ENCODE data around the gene CCDC70. TPM values are rescaled to one million over a fixed set of nuclear protein-coding genes. Genes with fewer than 3 reads are reported as not detected.
A peak's percentile ranks its signal among the peaks of the same experiment; 100 is the strongest.
"Not testable (repeated sequence)": the region's sequence is repeated elsewhere in the genome, so short reads cannot be mapped to it uniquely, and the experiment has no call there.

CCDC70 gene
- total and polyA plus RNA-seq, 9 donors: not detected

DNA sequence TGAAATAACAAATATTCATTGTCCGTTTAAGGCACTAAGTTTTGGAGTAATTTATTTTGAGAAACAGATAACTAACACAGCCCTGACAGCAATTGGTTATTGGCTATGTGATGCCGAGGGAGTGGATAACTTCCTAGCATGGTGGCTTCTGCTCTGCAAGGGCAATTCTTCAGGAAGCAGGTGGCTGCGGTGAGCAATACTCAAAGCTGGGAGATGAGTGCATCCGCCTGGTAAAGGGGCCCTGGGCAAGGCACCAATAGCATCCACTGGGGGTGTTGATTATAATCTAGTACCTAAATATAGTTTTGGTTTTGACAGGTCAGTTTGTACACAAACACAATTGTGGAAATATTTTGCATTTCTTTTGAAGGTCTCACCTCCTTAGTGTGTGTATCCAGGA, 41.0 kb downstream of the CCDC70 start:
- H3K4me3 ChIP-seq (ENCODE audit: low read length): no peak overlapping the region
- 60% methylated on average over 2 of the region's 4 CpGs for WGBS (ENCODE audit: insufficient coverage)
- H3K4me1 ChIP-seq (ENCODE audit: control insufficient read depth, insufficient read depth, low read length): no peaks in the 10 kb centered on the region
- no peaks in the 10 kb centered on the region for H3K27me3 ChIP-seq (ENCODE audit: control insufficient read depth, insufficient read depth, low read length)
- no peaks in the 10 kb centered on the region for H3K9me3 ChIP-seq (replicated peaks; ENCODE audit: control insufficient read depth, low read depth, low read length)
- no peak overlapping the region for H3K27ac ChIP-seq (ENCODE audit: low read length)
- DNase-seq: no peak
- no peaks in the 10 kb centered on the region for H3K36me3 ChIP-seq (ENCODE audit: control insufficient read depth, insufficient read depth, low read length)

DNA sequence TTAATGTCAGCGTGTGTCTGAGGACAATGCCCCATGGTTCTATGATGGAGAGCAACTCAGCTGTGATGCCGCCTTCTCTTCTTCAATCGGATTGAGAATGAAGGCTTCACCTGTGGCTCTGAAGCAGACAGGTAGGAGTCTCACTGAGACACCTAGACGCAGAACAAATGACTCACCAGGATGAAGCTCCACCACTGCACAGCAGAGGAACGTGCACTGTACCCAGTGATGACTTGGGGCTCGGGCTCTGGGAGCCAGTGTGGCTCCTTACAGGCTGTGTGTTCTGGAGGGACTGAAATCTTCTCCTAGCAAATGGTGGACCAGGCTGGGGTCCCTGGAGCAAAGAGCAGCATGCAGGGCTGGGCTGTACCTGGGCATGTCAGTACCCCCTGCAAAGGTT, 44.0 kb downstream of the CCDC70 start:
- no peaks in the 10 kb centered on the region for H3K9me3 ChIP-seq (replicated peaks; ENCODE audit: control insufficient read depth, low read depth, low read length)
- 74% methylated on average over 3 of the region's 6 CpGs for WGBS (ENCODE audit: insufficient coverage)
- H3K36me3 ChIP-seq (ENCODE audit: control insufficient read depth, insufficient read depth, low read length): no peaks in the 10 kb centered on the region
- H3K27me3 ChIP-seq (ENCODE audit: control insufficient read depth, insufficient read depth, low read length): no peaks in the 10 kb centered on the region
- no peaks in the 10 kb centered on the region for H3K4me1 ChIP-seq (ENCODE audit: control insufficient read depth, insufficient read depth, low read length)
- H3K4me3 ChIP-seq (ENCODE audit: low read length): no peak overlapping the region
- no peak overlapping the region for H3K27ac ChIP-seq (ENCODE audit: low read length)
- DNase-seq: no peak

DNA sequence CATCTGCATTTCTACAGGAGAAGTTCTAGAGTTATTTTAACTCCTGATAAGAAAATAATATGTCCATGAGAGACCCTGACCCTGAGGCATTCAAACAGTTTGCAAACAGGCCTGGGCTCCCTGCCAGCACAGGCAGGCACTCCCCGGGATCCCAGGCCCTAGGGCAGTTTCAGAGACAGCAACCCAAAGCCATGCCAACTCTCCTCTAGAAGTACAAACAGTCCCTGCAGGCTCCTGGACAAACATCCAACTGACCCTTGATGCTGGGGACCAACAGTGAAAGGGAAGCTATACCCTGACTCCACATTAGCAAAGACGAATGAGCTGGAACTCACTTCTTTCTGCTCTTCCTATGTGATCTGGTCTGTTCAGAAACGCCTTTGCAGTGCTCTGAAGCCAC, 44.8 kb downstream of the CCDC70 start:
- no peaks in the 10 kb centered on the region for H3K27me3 ChIP-seq (ENCODE audit: control insufficient read depth, insufficient read depth, low read length)
- no peak overlapping the region for H3K27ac ChIP-seq (ENCODE audit: low read length)
- no peaks in the 10 kb centered on the region for H3K9me3 ChIP-seq (replicated peaks; ENCODE audit: control insufficient read depth, low read depth, low read length)
- no peak overlapping the region for H3K4me3 ChIP-seq (ENCODE audit: low read length)
- H3K36me3 ChIP-seq (ENCODE audit: control insufficient read depth, insufficient read depth, low read length): no peaks in the 10 kb centered on the region
- no peaks in the 10 kb centered on the region for H3K4me1 ChIP-seq (ENCODE audit: control insufficient read depth, insufficient read depth, low read length)
- no peak for DNase-seq
- WGBS (ENCODE audit: insufficient coverage): 54% methylated on average over 3 of the region's 3 CpGs

DNA sequence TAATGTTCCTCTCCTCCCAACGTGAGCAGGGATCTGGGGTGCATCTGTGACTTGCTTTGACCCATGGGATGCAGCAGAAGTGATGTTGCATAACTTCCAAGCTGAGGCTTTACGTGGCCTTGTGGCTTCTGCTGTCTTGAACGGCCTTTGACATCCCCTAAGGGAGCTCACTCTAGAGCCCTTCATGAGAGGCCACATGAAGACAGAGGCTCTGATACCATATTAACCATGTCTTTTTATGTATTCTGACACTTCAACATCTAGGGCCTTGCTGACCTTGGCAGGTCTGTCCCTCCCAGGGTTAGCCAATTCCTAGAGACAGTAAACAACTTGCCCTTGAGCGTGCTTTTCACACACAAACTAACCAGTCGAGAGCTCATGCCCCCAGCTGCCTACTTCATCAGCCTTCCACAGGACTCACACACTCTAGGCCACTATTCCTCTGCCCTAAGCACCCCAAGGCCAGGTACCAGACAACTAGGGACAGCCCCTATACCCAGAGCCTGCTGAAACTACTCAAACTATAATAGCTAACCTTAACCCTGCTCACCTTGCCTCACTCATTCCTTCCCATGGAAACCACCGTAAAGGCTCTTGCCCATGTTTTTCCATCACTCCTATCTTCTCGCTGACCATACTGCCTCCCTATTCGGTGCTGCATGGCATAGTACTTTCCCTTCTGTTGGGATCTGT, 45.4 kb downstream of the CCDC70 start:
- Histone ChIP-seq H3K27ac (ENCODE audit: low read length) (no peak overlapping the region), H3K27me3 (ENCODE audit: control insufficient read depth, insufficient read depth, low read length) (no peaks in the 10 kb centered on the region), H3K4me3 (ENCODE audit: low read length) (no peak overlapping the region), H3K9me3 (replicated peaks; ENCODE audit: control insufficient read depth, low read depth, low read length) (no peaks in the 10 kb centered on the region), H3K4me1 (ENCODE audit: control insufficient read depth, insufficient read depth, low read length) (no peaks in the 10 kb centered on the region), H3K36me3 (ENCODE audit: control insufficient read depth, insufficient read depth, low read length) (no peaks in the 10 kb centered on the region)
- DNase-seq: no peak
- 73% methylated on average over 8 of the region's 8 CpGs for WGBS (ENCODE audit: insufficient coverage)

DNA sequence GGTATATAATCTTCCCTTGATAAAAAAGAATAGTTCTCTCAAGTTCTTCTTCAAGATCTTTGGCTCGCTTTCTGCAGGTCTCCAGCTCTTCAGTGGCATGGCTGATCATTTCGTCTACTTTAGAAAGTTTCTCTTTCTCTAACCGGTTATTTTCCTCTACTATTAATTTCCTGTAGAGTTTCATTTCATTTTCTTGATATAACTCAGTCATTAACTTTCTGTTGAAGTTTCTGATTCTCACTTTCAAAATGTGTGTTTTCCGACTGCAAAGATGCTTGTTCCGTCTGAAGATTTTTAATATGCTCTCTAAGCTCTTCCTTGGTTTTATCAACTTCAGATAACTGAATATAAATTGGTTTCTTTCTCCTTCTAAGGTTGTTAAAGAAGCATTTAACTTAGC, 47.5 kb downstream of the CCDC70 start:
- no CpG with 5 or more reads among the region's 5 CpGs for WGBS (ENCODE audit: insufficient coverage)
- H3K27me3 ChIP-seq (ENCODE audit: control insufficient read depth, insufficient read depth, low read length); H3K9me3 ChIP-seq (replicated peaks; ENCODE audit: control insufficient read depth, low read depth, low read length); DNase-seq; H3K27ac ChIP-seq (ENCODE audit: low read length); H3K36me3 ChIP-seq (ENCODE audit: control insufficient read depth, insufficient read depth, low read length); H3K4me1 ChIP-seq (ENCODE audit: control insufficient read depth, insufficient read depth, low read length); H3K4me3 ChIP-seq (ENCODE audit: low read length): not testable (repeated sequence)

DNA sequence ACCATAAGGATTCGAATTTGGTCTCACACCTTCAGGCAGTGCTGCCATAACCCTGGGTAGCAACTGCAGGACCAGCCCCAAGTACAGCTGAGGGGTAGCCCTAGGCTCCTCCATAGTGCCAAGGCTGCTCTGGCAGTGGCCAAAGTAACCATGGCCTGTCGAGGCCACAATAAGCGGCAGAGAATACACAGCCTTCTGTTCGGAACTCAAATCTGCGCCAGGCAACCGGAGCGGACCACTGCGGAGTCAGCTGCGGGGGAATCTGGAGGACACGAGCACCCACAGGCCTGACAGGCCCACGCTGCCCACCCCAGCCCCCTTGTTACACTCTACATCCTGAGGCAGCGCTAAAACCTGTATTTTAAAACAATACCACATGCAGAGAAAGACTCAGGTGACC, 48.7 kb downstream of the CCDC70 start:
- 91% methylated on average over 12 of the region's 12 CpGs for WGBS (ENCODE audit: insufficient coverage)
- H3K36me3 ChIP-seq (ENCODE audit: control insufficient read depth, insufficient read depth, low read length): no peaks in the 10 kb centered on the region

DNA sequence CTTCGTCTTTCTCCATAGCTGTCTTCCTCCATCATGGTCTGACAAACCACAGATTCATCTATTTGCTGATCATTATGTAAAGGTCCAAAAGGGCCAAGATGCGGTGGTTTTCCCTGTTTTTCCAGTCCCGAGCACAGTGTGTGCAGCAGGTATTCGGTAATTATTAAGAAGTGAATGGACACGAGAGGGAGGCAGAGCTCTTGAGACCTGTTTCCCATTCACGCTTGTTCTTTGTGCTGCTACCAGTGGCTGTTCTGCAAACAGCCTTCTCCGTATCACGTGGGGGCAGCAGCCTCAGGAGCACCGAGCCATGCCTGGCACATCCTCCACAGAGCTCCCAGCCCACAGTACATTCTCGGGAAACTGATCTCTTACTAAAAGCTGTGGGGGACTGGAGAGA, 50.3 kb downstream of the CCDC70 start:
- no peak overlapping the region for H3K27ac ChIP-seq (ENCODE audit: low read length)
- peak; percentile 10 for DNase-seq

More for the DNA sequence above, 48.7 kb downstream of the CCDC70 start:
- Histone ChIP-seq H3K9me3 (replicated peaks; ENCODE audit: control insufficient read depth, low read depth, low read length) (no peaks in the 10 kb centered on the region), H3K4me1 (ENCODE audit: control insufficient read depth, insufficient read depth, low read length) (peaks cover 12% of the 10 kb centered on the region), H3K4me3 (ENCODE audit: low read length) (no peak overlapping the region), H3K27ac (ENCODE audit: low read length) (no peak overlapping the region), H3K27me3 (ENCODE audit: control insufficient read depth, insufficient read depth, low read length) (no peaks in the 10 kb centered on the region)
- DNase-seq: no peak

DNA sequence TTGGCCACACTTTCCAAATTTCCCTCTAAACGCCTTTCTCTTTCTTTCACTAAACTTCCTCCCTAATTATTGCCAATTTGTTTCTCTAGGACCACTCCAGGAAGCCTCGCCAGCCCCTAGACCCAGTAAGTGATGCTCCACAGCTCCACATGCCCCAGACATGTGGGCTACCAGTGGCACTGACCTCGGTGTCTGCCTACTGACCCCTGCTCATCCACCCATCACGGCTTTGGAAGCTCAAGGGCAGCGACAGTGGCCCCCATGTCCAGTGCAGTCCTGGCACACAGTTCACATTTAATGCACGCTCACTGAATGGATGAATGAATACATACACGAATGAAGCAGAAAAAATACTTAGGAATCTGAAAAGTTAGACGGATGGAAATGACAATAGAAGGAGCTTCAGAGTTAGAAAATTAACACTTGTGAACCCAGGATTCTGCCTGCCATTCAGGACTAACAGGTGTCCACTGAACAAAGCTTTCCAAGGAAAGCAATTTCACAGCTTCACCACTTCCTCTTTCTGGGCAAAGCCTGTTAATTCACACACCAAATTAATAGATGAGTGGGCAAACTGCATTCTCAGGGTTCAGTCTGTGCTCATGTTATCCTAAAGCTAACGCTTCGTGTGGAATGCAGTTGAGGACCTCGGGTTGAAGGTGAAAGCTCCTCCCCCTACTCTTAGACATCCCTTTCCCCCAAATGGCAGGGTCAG, 50.9 kb downstream of the CCDC70 start:
- no peaks in the 10 kb centered on the region for H3K36me3 ChIP-seq (ENCODE audit: control insufficient read depth, insufficient read depth, low read length)
- no peak for DNase-seq
- no peaks in the 10 kb centered on the region for H3K27me3 ChIP-seq (ENCODE audit: control insufficient read depth, insufficient read depth, low read length)
- no peak overlapping the region for H3K4me3 ChIP-seq (ENCODE audit: low read length)
- no peaks in the 10 kb centered on the region for H3K9me3 ChIP-seq (replicated peaks; ENCODE audit: control insufficient read depth, low read depth, low read length)
- H3K27ac ChIP-seq (ENCODE audit: low read length): no peak overlapping the region
- peaks cover 12% of the 10 kb centered on the region for H3K4me1 ChIP-seq (ENCODE audit: control insufficient read depth, insufficient read depth, low read length)
- 61% methylated on average over 6 of the region's 11 CpGs for WGBS (ENCODE audit: insufficient coverage)

More for the DNA sequence above, 50.3 kb downstream of the CCDC70 start:
- Histone ChIP-seq H3K9me3 (replicated peaks; ENCODE audit: control insufficient read depth, low read depth, low read length) (no peaks in the 10 kb centered on the region), H3K4me3 (ENCODE audit: low read length) (no peak overlapping the region), H3K4me1 (ENCODE audit: control insufficient read depth, insufficient read depth, low read length) (peaks cover 12% of the 10 kb centered on the region), H3K27me3 (ENCODE audit: control insufficient read depth, insufficient read depth, low read length) (no peaks in the 10 kb centered on the region), H3K36me3 (ENCODE audit: control insufficient read depth, insufficient read depth, low read length) (no peaks in the 10 kb centered on the region)
- whole genome bisulfite sequencing (ENCODE audit: insufficient coverage): 91% methylated on average over 4 of the region's 10 CpGs

DNA sequence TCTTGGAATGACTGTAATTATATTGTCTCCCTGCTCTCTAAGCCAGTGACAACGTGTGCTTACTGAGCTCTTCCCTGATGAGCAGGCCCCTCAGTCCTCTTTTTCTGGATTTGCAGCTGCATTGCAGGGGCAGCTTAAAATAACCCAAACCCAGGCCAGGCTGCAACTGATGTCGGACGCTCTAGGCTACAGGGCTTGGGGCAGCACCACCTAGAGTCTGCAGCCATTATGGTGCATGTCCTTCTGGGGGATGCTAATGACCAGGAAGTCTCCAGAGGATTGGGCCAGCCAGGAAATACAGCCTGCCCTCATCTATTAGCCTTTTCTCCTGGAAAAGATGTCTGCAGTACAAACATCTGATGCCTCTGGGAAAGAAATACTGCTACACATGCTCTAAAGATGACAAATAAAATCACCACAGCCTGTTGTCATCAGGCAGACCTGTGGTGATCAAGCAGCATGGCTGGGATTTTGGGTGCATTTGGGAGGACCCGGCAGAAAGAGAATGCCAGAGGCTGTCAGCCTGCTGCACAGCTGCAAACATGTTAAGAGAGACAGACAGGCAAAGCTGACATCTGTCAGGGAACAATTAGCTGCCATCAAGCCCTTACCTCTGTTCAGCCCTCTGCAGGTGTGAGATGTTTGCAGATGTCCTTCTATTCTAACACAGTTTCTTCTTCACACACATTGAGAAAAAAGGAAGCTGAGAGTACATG, 51.8 kb downstream of the CCDC70 start:
- 42% methylated on average over 3 of the region's 4 CpGs for WGBS (ENCODE audit: insufficient coverage)
- Histone ChIP-seq H3K4me1 (ENCODE audit: control insufficient read depth, insufficient read depth, low read length) (peaks cover 12% of the 10 kb centered on the region), H3K27me3 (ENCODE audit: control insufficient read depth, insufficient read depth, low read length) (no peaks in the 10 kb centered on the region), H3K27ac (ENCODE audit: low read length) (no peak overlapping the region), H3K4me3 (ENCODE audit: low read length) (no peak overlapping the region), H3K36me3 (ENCODE audit: control insufficient read depth, insufficient read depth, low read length) (no peaks in the 10 kb centered on the region), H3K9me3 (replicated peaks; ENCODE audit: control insufficient read depth, low read depth, low read length) (no peaks in the 10 kb centered on the region)
- DNase-seq: peak; percentile 34

DNA sequence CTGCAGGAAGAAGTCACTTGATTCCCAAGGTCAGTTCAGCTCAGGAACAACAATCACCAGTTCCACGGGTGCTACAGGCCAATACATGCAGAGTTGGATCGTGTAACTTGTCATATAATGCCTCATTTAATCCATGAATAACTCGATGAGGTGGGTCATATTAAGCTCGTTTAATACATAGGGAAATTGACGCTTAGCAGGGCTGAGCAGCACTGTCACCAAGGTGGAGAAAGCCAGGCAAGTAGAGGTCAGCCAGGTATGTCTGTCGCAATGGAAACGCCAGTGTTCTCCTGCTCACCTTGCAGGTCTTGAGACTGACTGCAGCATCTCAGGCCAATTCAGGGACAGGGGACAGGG, 52.3 kb downstream of the CCDC70 start:
- H3K27me3 ChIP-seq (ENCODE audit: control insufficient read depth, insufficient read depth, low read length): no peaks in the 10 kb centered on the region
- no peaks in the 10 kb centered on the region for H3K36me3 ChIP-seq (ENCODE audit: control insufficient read depth, insufficient read depth, low read length)
- H3K9me3 ChIP-seq (replicated peaks; ENCODE audit: control insufficient read depth, low read depth, low read length): no peaks in the 10 kb centered on the region
- no peak for DNase-seq
- no peak overlapping the region for H3K4me3 ChIP-seq (ENCODE audit: low read length)
- peaks cover 12% of the 10 kb centered on the region for H3K4me1 ChIP-seq (ENCODE audit: control insufficient read depth, insufficient read depth, low read length)
- no peak overlapping the region for H3K27ac ChIP-seq (ENCODE audit: low read length)
- 73% methylated on average over 7 of the region's 7 CpGs for WGBS (ENCODE audit: insufficient coverage)
